ENCODE data around the gene FARSB.

DNA sequence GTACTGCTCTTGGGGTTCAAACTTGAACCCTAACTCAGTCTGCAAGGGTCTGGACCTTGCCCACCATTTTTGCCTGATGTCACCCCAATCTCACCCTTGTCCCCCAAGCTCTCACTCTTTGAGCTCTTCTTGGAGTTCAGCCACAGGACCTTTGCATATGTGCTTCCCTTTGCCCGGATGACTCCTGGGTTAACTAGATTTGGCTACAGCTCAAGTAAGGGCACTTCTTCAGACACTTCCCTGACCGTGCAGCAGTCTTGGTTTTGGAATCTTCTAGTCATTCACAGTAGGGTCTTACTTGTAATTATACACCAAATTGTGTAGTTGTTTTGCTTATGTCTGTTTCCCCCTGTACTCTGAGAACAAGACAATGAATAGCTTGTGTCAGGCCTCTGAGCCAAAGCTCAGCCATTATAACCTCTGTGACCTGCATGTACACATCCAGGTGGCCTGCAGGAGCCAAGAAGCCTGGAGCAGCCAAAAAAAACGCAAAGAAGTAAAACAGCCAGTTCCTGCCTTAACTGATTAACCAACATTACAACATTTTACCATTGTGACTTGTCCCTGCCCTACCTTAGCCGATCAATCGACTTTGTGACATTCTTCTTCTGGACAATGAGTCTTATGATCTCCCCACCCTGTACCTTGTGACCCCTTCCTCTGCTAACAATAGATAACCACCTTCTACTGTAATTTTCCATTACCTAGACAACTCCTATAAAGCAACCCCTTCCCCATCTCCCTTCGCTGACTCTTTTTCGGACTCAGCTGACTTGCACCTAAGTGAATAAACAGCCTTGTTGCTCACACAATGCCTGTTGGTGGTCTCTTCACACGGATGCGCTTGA lies 14.5 kb upstream of the FARSB start:
- TF ChIP-seq POLR2AphosphoS5 (IDR thresholded peaks at IDR 0.05; ENCODE audit: insufficient read depth in 1 of 2, low read depth in 1 of 2) (no peak), POLR2A (IDR thresholded peaks at IDR 0.05) (no peak)

All from vagina (tissue), 2 donors.